ENCODE data around the gene NTM. TPM values are rescaled to one million over a fixed set of nuclear protein-coding genes. Genes with fewer than 3 reads are reported as not detected.

The NTM gene
- total RNA-seq, 1 experiment from 2014 or later, result 16.4 TPM

DNA sequence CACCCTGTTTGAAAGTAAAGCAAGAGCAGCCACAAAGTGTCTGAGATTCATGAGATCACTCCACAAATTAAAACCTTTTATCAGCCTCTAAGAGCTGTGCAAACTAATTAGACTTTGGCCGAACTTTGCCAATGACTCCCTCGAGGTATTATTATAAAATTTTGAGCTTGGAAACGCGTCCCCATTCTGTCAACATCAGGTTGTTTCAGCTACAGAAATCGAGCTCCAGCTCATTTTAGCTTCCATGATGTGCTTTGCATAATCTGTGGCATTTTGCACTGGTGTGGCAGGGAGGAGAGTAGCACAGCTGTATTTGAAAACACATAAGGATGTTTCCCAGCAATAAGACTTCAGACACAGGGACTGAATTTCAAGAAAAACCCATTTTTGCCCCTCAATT is 872.2 kb downstream of the NTM start (continued):
- TF ChIP-seq, protein P1, sequence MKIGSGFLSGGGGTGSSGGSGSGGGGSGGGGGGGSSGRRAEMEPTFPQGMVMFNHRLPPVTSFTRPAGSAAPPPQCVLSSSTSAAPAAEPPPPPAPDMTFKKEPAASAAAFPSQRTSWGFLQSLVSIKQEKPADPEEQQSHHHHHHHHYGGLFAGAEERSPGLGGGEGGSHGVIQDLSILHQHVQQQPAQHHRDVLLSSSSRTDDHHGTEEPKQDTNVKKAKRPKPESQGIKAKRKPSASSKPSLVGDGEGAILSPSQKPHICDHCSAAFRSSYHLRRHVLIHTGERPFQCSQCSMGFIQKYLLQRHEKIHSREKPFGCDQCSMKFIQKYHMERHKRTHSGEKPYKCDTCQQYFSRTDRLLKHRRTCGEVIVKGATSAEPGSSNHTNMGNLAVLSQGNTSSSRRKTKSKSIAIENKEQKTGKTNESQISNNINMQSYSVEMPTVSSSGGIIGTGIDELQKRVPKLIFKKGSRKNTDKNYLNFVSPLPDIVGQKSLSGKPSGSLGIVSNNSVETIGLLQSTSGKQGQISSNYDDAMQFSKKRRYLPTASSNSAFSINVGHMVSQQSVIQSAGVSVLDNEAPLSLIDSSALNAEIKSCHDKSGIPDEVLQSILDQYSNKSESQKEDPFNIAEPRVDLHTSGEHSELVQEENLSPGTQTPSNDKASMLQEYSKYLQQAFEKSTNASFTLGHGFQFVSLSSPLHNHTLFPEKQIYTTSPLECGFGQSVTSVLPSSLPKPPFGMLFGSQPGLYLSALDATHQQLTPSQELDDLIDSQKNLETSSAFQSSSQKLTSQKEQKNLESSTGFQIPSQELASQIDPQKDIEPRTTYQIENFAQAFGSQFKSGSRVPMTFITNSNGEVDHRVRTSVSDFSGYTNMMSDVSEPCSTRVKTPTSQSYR (CRISPR knock-in tag; IDR thresholded peaks at IDR 0.05), result no peak
- TF ChIP-seq ATF1 (CRISPR knock-in tag; IDR thresholded peaks at IDR 0.05) (no peak), USF2 (CRISPR knock-in tag; IDR thresholded peaks at IDR 0.05) (no peak), RORB (CRISPR knock-in tag; IDR thresholded peaks at IDR 0.05) (no peak), TEAD4 (CRISPR knock-in tag; IDR thresholded peaks at IDR 0.05) (no peak)
- TF ChIP-seq, protein P2, sequence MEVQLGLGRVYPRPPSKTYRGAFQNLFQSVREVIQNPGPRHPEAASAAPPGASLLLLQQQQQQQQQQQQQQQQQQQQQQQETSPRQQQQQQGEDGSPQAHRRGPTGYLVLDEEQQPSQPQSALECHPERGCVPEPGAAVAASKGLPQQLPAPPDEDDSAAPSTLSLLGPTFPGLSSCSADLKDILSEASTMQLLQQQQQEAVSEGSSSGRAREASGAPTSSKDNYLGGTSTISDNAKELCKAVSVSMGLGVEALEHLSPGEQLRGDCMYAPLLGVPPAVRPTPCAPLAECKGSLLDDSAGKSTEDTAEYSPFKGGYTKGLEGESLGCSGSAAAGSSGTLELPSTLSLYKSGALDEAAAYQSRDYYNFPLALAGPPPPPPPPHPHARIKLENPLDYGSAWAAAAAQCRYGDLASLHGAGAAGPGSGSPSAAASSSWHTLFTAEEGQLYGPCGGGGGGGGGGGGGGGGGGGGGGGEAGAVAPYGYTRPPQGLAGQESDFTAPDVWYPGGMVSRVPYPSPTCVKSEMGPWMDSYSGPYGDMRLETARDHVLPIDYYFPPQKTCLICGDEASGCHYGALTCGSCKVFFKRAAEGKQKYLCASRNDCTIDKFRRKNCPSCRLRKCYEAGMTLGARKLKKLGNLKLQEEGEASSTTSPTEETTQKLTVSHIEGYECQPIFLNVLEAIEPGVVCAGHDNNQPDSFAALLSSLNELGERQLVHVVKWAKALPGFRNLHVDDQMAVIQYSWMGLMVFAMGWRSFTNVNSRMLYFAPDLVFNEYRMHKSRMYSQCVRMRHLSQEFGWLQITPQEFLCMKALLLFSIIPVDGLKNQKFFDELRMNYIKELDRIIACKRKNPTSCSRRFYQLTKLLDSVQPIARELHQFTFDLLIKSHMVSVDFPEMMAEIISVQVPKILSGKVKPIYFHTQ (CRISPR knock-in tag; IDR thresholded peaks at IDR 0.05), result no peak

GRCh38 chr11:132244846-132245245 is 874.4 kb downstream of the NTM start:
- Mint-ChIP-seq H3K9me3 (peaks cover under 1% of the 10 kb centered on the region; the same call in 1 of the 2 replicates), H3K4me1 (peaks cover 34% of the 10 kb centered on the region), H3K36me3 (no peaks in the 10 kb centered on the region), H3K27ac (no peak overlapping the region), H3K4me3 (no peak overlapping the region), H3K27me3 (ENCODE audit: low read depth) (no peaks in the 10 kb centered on the region)
- CTCF ChIA-PET, result no interaction called here
- no peak for ATAC-seq
- DNase-seq (ENCODE audit: low spot score), result no peak
- POLR2A ChIA-PET, result no interaction called here
- TF ChIP-seq ATF6 (CRISPR knock-in tag; IDR thresholded peaks at IDR 0.05), result no peak
- no peak for TF ChIP-seq ZSCAN18 (CRISPR knock-in tag; IDR thresholded peaks at IDR 0.05)
- no peak for TF ChIP-seq USF2 (CRISPR knock-in tag; IDR thresholded peaks at IDR 0.05)
- TF ChIP-seq NR2C2 (CRISPR knock-in tag; IDR thresholded peaks at IDR 0.05), result no peak
- no peak for TF ChIP-seq CBFB (CRISPR knock-in tag; IDR thresholded peaks at IDR 0.05; ENCODE audit: low read depth)
- no peak for TF ChIP-seq ETV6 (CRISPR knock-in tag; IDR thresholded peaks at IDR 0.05)
- TF ChIP-seq ZNF396 (CRISPR knock-in tag; IDR thresholded peaks at IDR 0.05; ENCODE audit: borderline replicate concordance), result no peak
- TF ChIP-seq ZNF232 (CRISPR knock-in tag; IDR thresholded peaks at IDR 0.05), result no peak
- TF ChIP-seq IRF2 (CRISPR knock-in tag; IDR thresholded peaks at IDR 0.05; ENCODE audit: borderline replicate concordance, low read depth), result no peak
- TF ChIP-seq ZNF416 (CRISPR knock-in tag; IDR thresholded peaks at IDR 0.05), result no peak
- TF ChIP-seq RORB (CRISPR knock-in tag; IDR thresholded peaks at IDR 0.05), result no peak
